Right lobe of liver (tissue), 6 donors: ENCODE results near the gene CCDC83. TPM values are rescaled to one million over a fixed set of nuclear protein-coding genes. Genes with fewer than 3 reads are reported as not detected.

ENCODE experiments used
- ATAC-seq, 4 donors: fragments of 200-7000 bp; cut with Tn5 transposase; one replicate each; pipeline ENCODE4 v1.9.1; 2020; ENCODE audit warnings: mild to moderate bottlenecking in 4 of 4, moderate library complexity in 4 of 4
- DNase-seq, 3 donors: peaks; one replicate each; pipeline ENCODE4 v3.0.0-alpha.2; 2020
- H3K27ac ChIP-seq, 3 donors: fragments of 200-600 bp; one replicate each; pipeline ENCODE4 v1.8.0; 2022
- H3K27me3 ChIP-seq, 2 donors: fragments of 200-600 bp; one replicate each; pipeline ENCODE4 v1.8.0; 2022
- H3K36me3 ChIP-seq, 4 donors: fragments of 200-600 bp; sonication (generic) in 1 of 4; one replicate each; pipeline versions ENCODE4 v1.5.1 to v1.8.0; 2017 to 2022; ENCODE audit warnings: control low read depth in 1 of 4
- H3K4me1 ChIP-seq, 4 donors: fragments of 200-600 bp; sonication (generic) in 1 of 4; one replicate each; pipeline versions ENCODE4 v1.5.1 to v1.8.0; 2017 to 2022; ENCODE audit warnings: control low read depth in 1 of 4
- H3K4me3 ChIP-seq, 3 donors: fragments of 200-600 bp; one replicate each; pipeline ENCODE4 v1.8.0; 2022
- H3K9me3 ChIP-seq, 4 donors: fragments of 200-600 bp; sonication (generic) in 1 of 4; one replicate each; pipeline versions ENCODE4 v1.5.1 to v1.8.0; 2017 to 2022; ENCODE audit warnings: control low read depth in 1 of 4
- CTCF ChIP-seq, 4 donors: fragments of 200-600 bp in 3 of 4; fragments of 450-650 bp in 1 of 4; IDR thresholded peaks; one replicate each; pipeline versions ENCODE4 v1.5.1 to v1.8.0; 2016 to 2022; ENCODE audit warnings: antibody characterized with exemption in 4 of 4, mild to moderate bottlenecking in 2 of 4
- POLR2A ChIP-seq: fragments of 450-650 bp; IDR thresholded peaks from one replicate; pipeline ENCODE4 v1.6.1; 2017; ENCODE audit warnings: antibody characterized with exemption, mild to moderate bottlenecking
- WGBS: methylation state at CpG from one replicate; pipeline ENCODE4 v1.1.6; 2018; ENCODE audit warnings: low coverage, low lambda C conversion rate; ENCODE audit not compliant: insufficient coverage; ENCODE audit errors: missing lambda C conversion rate; 5-methylcytosine and 5-hydroxymethylcytosine counted together
- intact Hi-C, 2 donors: fragments of 100-400 bp; cut with DNase I; formaldehyde crosslinking; loops; one replicate each; pipeline versions ENCODE4 v1.11.2 to v1.14.1; 2022
- total RNA-seq, 6 experiments: library from RNA; depleted of rRNA in 2 of 6; stranded (reverse); fragments of >200 nt in 2 of 6; fragmentation: NEBNext Ultra II Directional in 3 of 6; extraction: Animal tissue kit (Norgen Biotek cat#: 25700) in 3 of 6; gene quantifications; one replicate each; pipeline versions ENCODE4 v1.1.0 to v1.2.4, GENCODE V29; 2016 to 2023
- donor health status: DM: no; HTN: yes; CAD: no.
- donor health status: DM: no; HTN: no; CAD: no.
- donor health status: DM: no; HTN: no; CAD: no.
- donor health status: DM: no; HTN: yes; CAD: no.
- donor health status: DM: no; HTN: yes; CAD: no.

The CCDC83 gene
- total RNA-seq, 6 experiments from 2014 or later: not detected

DNA sequence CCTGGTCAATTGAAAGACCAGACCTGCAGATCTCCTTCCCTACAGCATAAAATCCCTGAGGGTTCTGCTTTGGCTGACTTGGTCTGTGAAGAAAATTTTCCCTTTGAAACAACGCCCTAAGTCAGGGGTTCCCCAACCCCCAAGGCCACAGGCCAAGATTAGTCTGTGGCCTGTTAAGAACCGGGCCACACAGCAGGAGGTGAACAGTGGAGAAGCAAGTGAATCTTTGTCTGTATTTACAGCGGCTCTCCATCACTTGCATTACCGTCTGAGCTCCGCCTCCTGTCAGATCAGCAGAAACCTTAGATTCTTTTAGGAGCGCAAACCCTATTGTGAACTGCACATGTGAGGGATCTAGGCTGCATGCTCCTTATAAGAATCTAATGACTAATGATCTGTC is 38.2 kb downstream of the CCDC83 start:
- H3K36me3 ChIP-seq: no peaks in the 10 kb centered on the region
- no peak for TF ChIP-seq POLR2A
- no peak for TF ChIP-seq CTCF (IDR thresholded peaks at IDR 0.05)
- no peaks in the 10 kb centered on the region for H3K9me3 ChIP-seq
- H3K27ac ChIP-seq: no peak overlapping the region
- intact Hi-C loops: no loop called here
- ATAC-seq: no peak
- H3K27me3 ChIP-seq: no peaks in the 10 kb centered on the region
- no peak for DNase-seq
- no peak overlapping the region for H3K4me3 ChIP-seq
- WGBS: 77% methylated on average over 6 of the region's 6 CpGs
- no peaks in the 10 kb centered on the region for H3K4me1 ChIP-seq

- no peak for TF ChIP-seq CTCF (IDR thresholded peaks at IDR 0.05)
- no peak for TF ChIP-seq POLR2A
- H3K9me3 ChIP-seq: no peaks in the 10 kb centered on the region
- intact Hi-C loops: no loop called here
- no peaks in the 10 kb centered on the region for H3K36me3 ChIP-seq
- no peak overlapping the region for H3K27ac ChIP-seq
- 73% methylated on average over 3 of the region's 3 CpGs for WGBS
- ATAC-seq: no peak
- H3K27me3 ChIP-seq: no peaks in the 10 kb centered on the region
- no peak for DNase-seq
- H3K4me1 ChIP-seq: no peaks in the 10 kb centered on the region
- H3K4me3 ChIP-seq: no peak overlapping the region
Observed at GRCh38 chr11:85896876-85897275, 41.7 kb downstream of the CCDC83 start.

GRCh38 chr11:85898456-85898855 is 43.3 kb downstream of the CCDC83 start:
- Histone ChIP-seq H3K4me1 (no peaks in the 10 kb centered on the region), H3K36me3 (no peaks in the 10 kb centered on the region), H3K27me3 (no peaks in the 10 kb centered on the region), H3K4me3 (no peak overlapping the region), H3K27ac (no peak overlapping the region), H3K9me3 (no peaks in the 10 kb centered on the region)
- intact Hi-C loops: no loop called here
- TF ChIP-seq POLR2A (no peak), CTCF (IDR thresholded peaks at IDR 0.05) (no peak)
- ATAC-seq (no peak), DNase-seq (no peak)
- WGBS: 30% methylated on average over 2 of the region's 2 CpGs

- intact Hi-C loops: no loop called here
- no peak overlapping the region for H3K4me3 ChIP-seq
Observed at GRCh38 chr11:85902353-85902752, 47.2 kb downstream of the CCDC83 start.

More at GRCh38 chr11:85902353-85902752, 47.2 kb downstream of the CCDC83 start:
- 62% methylated on average over 2 of the region's 3 CpGs for WGBS
- DNase-seq (no peak), ATAC-seq (no peak)
- Histone ChIP-seq H3K36me3 (no peaks in the 10 kb centered on the region), H3K4me1 (no peaks in the 10 kb centered on the region), H3K27me3 (no peaks in the 10 kb centered on the region), H3K27ac (no peak overlapping the region), H3K9me3 (no peaks in the 10 kb centered on the region)
- no peak for TF ChIP-seq CTCF (IDR thresholded peaks at IDR 0.05)
- TF ChIP-seq POLR2A: no peak
